ENCODE measurements around the gene FGF16.

Gene FGF16

GRCh38 chrX:77433001-77433400, 14.2 kb upstream of the FGF16 start:
- H3K36me3 ChIP-seq (ENCODE audit: control insufficient read depth, insufficient read depth, low read length): no peaks in the 10 kb centered on the region

GRCh38 chrX:77434962-77435361, 12.2 kb upstream of the FGF16 start:
- no peak overlapping the region for H3K9ac ChIP-seq (ENCODE audit: low read length)
- no peaks in the 10 kb centered on the region for H3K4me1 ChIP-seq (ENCODE audit: control insufficient read depth, insufficient read depth, low read length)
- H3K4me3 ChIP-seq (ENCODE audit: low read length): no peak overlapping the region
- no peaks in the 10 kb centered on the region for H3K36me3 ChIP-seq (ENCODE audit: control insufficient read depth, insufficient read depth, low read length)
- no peaks in the 10 kb centered on the region for H3K9me3 ChIP-seq (ENCODE audit: control insufficient read depth, low read length)
- no peaks in the 10 kb centered on the region for H3K27me3 ChIP-seq (ENCODE audit: control insufficient read depth, insufficient read depth, low read length)

More at GRCh38 chrX:77433001-77433400, 14.2 kb upstream of the FGF16 start:
- no peak overlapping the region for H3K4me3 ChIP-seq (ENCODE audit: low read length)
- no peaks in the 10 kb centered on the region for H3K4me1 ChIP-seq (ENCODE audit: control insufficient read depth, insufficient read depth, low read length)
- no peaks in the 10 kb centered on the region for H3K9me3 ChIP-seq (ENCODE audit: control insufficient read depth, low read length)
- no peaks in the 10 kb centered on the region for H3K27me3 ChIP-seq (ENCODE audit: control insufficient read depth, insufficient read depth, low read length)
- H3K9ac ChIP-seq (ENCODE audit: low read length): no peak overlapping the region

GRCh38 chrX:77436271-77436670, 10.9 kb upstream of the FGF16 start:
- Histone ChIP-seq H3K4me1 (ENCODE audit: control insufficient read depth, insufficient read depth, low read length) (no peaks in the 10 kb centered on the region), H3K4me3 (ENCODE audit: low read length) (no peak overlapping the region), H3K9me3 (ENCODE audit: control insufficient read depth, low read length) (no peaks in the 10 kb centered on the region), H3K9ac (ENCODE audit: low read length) (no peak overlapping the region), H3K36me3 (ENCODE audit: control insufficient read depth, insufficient read depth, low read length) (no peaks in the 10 kb centered on the region), H3K27me3 (ENCODE audit: control insufficient read depth, insufficient read depth, low read length) (no peaks in the 10 kb centered on the region)

- Histone ChIP-seq H3K27me3 (ENCODE audit: control insufficient read depth, insufficient read depth, low read length) (no peaks in the 10 kb centered on the region), H3K4me3 (ENCODE audit: low read length) (no peak overlapping the region), H3K4me1 (ENCODE audit: control insufficient read depth, insufficient read depth, low read length) (no peaks in the 10 kb centered on the region), H3K36me3 (ENCODE audit: control insufficient read depth, insufficient read depth, low read length) (no peaks in the 10 kb centered on the region), H3K9me3 (ENCODE audit: control insufficient read depth, low read length) (no peaks in the 10 kb centered on the region), H3K9ac (ENCODE audit: low read length) (no peak overlapping the region)
Measured at GRCh38 chrX:77436682-77437081, 10.5 kb upstream of the FGF16 start.

- Histone ChIP-seq H3K27me3 (ENCODE audit: control insufficient read depth, insufficient read depth, low read length) (no peaks in the 10 kb centered on the region), H3K9me3 (ENCODE audit: control insufficient read depth, low read length) (no peaks in the 10 kb centered on the region), H3K9ac (ENCODE audit: low read length) (no peak overlapping the region), H3K4me1 (ENCODE audit: control insufficient read depth, insufficient read depth, low read length) (no peaks in the 10 kb centered on the region), H3K4me3 (ENCODE audit: low read length) (no peak overlapping the region), H3K36me3 (ENCODE audit: control insufficient read depth, insufficient read depth, low read length) (no peaks in the 10 kb centered on the region)
Measured at GRCh38 chrX:77440330-77440729, 6.9 kb upstream of the FGF16 start.

GRCh38 chrX:77441033-77441432, 6.2 kb upstream of the FGF16 start:
- Histone ChIP-seq H3K9ac (ENCODE audit: low read length) (no peak overlapping the region), H3K36me3 (ENCODE audit: control insufficient read depth, insufficient read depth, low read length) (no peaks in the 10 kb centered on the region), H3K27me3 (ENCODE audit: control insufficient read depth, insufficient read depth, low read length) (no peaks in the 10 kb centered on the region), H3K4me1 (ENCODE audit: control insufficient read depth, insufficient read depth, low read length) (no peaks in the 10 kb centered on the region), H3K9me3 (ENCODE audit: control insufficient read depth, low read length) (no peaks in the 10 kb centered on the region), H3K4me3 (ENCODE audit: low read length) (no peak overlapping the region)

- H3K9ac ChIP-seq (ENCODE audit: low read length): no peak overlapping the region
- no peaks in the 10 kb centered on the region for H3K27me3 ChIP-seq (ENCODE audit: control insufficient read depth, insufficient read depth, low read length)
- H3K36me3 ChIP-seq (ENCODE audit: control insufficient read depth, insufficient read depth, low read length): no peaks in the 10 kb centered on the region
Measured at GRCh38 chrX:77441479-77441878, 5.7 kb upstream of the FGF16 start.

GRCh38 chrX:77442728-77443127, 4.5 kb upstream of the FGF16 start:
- Histone ChIP-seq H3K4me1 (ENCODE audit: control insufficient read depth, insufficient read depth, low read length) (no peaks in the 10 kb centered on the region), H3K9me3 (ENCODE audit: control insufficient read depth, low read length) (no peaks in the 10 kb centered on the region), H3K4me3 (ENCODE audit: low read length) (no peak overlapping the region), H3K36me3 (ENCODE audit: control insufficient read depth, insufficient read depth, low read length) (no peaks in the 10 kb centered on the region), H3K27me3 (ENCODE audit: control insufficient read depth, insufficient read depth, low read length) (no peaks in the 10 kb centered on the region), H3K9ac (ENCODE audit: low read length) (no peak overlapping the region)

More at GRCh38 chrX:77441479-77441878, 5.7 kb upstream of the FGF16 start:
- Histone ChIP-seq H3K9me3 (ENCODE audit: control insufficient read depth, low read length) (no peaks in the 10 kb centered on the region), H3K4me3 (ENCODE audit: low read length) (no peak overlapping the region), H3K4me1 (ENCODE audit: control insufficient read depth, insufficient read depth, low read length) (no peaks in the 10 kb centered on the region)

- H3K9ac ChIP-seq (ENCODE audit: low read length): no peak overlapping the region
- no peaks in the 10 kb centered on the region for H3K27me3 ChIP-seq (ENCODE audit: control insufficient read depth, insufficient read depth, low read length)
- H3K4me1 ChIP-seq (ENCODE audit: control insufficient read depth, insufficient read depth, low read length): no peaks in the 10 kb centered on the region
- H3K4me3 ChIP-seq (ENCODE audit: low read length): no peak overlapping the region
- H3K9me3 ChIP-seq (ENCODE audit: control insufficient read depth, low read length): no peaks in the 10 kb centered on the region
- no peaks in the 10 kb centered on the region for H3K36me3 ChIP-seq (ENCODE audit: control insufficient read depth, insufficient read depth, low read length)
Measured at GRCh38 chrX:77444075-77444474, 3.1 kb upstream of the FGF16 start.

GRCh38 chrX:77444545-77444944, 2.6 kb upstream of the FGF16 start:
- Histone ChIP-seq H3K9me3 (ENCODE audit: control insufficient read depth, low read length) (no peaks in the 10 kb centered on the region), H3K4me1 (ENCODE audit: control insufficient read depth, insufficient read depth, low read length) (no peaks in the 10 kb centered on the region), H3K4me3 (ENCODE audit: low read length) (no peak overlapping the region), H3K9ac (ENCODE audit: low read length) (no peak overlapping the region), H3K36me3 (ENCODE audit: control insufficient read depth, insufficient read depth, low read length) (no peaks in the 10 kb centered on the region), H3K27me3 (ENCODE audit: control insufficient read depth, insufficient read depth, low read length) (no peaks in the 10 kb centered on the region)

- H3K4me3 ChIP-seq (ENCODE audit: low read length): no peak overlapping the region
- peak overlapping the region; percentile 17 for H3K9ac ChIP-seq (ENCODE audit: low read length)
- H3K36me3 ChIP-seq (ENCODE audit: control insufficient read depth, insufficient read depth, low read length): no peaks in the 10 kb centered on the region
- no peaks in the 10 kb centered on the region for H3K9me3 ChIP-seq (ENCODE audit: control insufficient read depth, low read length)
- no peaks in the 10 kb centered on the region for H3K27me3 ChIP-seq (ENCODE audit: control insufficient read depth, insufficient read depth, low read length)
- H3K4me1 ChIP-seq (ENCODE audit: control insufficient read depth, insufficient read depth, low read length): no peaks in the 10 kb centered on the region
Measured at GRCh38 chrX:77446029-77446585, 1.1 kb upstream of the FGF16 start.

GRCh38 chrX:77447653-77448569, 722 bp downstream of the FGF16 start:
- no peak overlapping the region for H3K9ac ChIP-seq (ENCODE audit: low read length)
- no peaks in the 10 kb centered on the region for H3K36me3 ChIP-seq (ENCODE audit: control insufficient read depth, insufficient read depth, low read length)
- H3K4me1 ChIP-seq (ENCODE audit: control insufficient read depth, insufficient read depth, low read length): no peaks in the 10 kb centered on the region
- no peak overlapping the region for H3K4me3 ChIP-seq (ENCODE audit: low read length)
- H3K27me3 ChIP-seq (ENCODE audit: control insufficient read depth, insufficient read depth, low read length): no peaks in the 10 kb centered on the region
- no peaks in the 10 kb centered on the region for H3K9me3 ChIP-seq (ENCODE audit: control insufficient read depth, low read length)

Data from mucosa of stomach (tissue), 1 donor.